ENCODE data around the gene FARP1. TPM values are rescaled to one million over a fixed set of nuclear protein-coding genes. Genes with fewer than 3 reads are reported as not detected.

FARP1 gene
- total RNA-seq, 4 donors from 2014 or later = 28.3 to 69.2 (median 36.4) TPM

DNA sequence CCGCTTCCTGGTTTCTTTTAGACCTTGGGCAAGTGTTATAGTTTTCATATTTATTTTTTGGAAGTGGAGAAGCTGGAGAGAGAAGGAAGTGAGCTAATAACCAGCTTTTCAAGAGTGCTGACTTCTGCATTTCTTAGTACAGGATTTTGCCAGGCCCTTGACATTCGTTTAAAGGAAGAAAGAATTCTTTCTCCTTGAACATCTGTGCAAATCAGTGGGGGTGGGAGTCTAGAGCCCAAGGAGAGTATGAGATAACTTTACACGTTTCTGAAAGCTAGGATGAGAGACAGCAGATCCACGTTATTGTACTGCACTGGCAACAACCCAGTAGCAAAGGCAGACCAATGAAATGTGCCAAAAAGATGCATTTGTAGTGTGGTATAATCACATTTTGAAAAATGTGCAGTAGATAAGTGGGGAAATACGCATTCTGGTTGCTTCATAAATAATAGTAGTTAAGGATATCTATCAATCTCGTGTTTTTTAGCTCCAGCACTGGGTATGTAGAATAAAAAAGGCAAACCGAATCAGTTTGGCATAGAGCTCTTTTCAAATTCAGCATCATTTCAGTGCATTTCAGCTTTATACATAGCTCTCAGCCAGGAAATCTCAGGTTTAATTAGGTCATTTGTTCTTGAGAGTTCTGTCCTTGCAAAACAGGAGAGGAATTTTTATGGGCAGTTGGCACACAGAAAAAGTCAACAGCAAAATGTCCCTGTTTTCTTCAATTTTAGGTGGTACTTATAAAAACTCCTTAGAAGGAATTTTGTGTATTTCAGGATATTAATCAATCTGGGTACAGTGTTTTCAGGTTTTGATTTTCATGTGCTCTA is 29.9 kb downstream of the FARP1 start:
- Histone ChIP-seq H3K4me1 (peaks cover 9 to 48% (median 28%) of the 10 kb centered on the region in 3 donors), H3K27ac (peak overlapping the region; percentile 12 to 76 (median 63)), H3K27me3 (no peaks in the 10 kb centered on the region), H3K9me3 (no peaks in the 10 kb centered on the region), H3K4me3 (no peak overlapping the region), H3K36me3 (no peaks in the 10 kb centered on the region)
- peak; percentile 18 for ATAC-seq
- no peak for TF ChIP-seq CTCF (IDR thresholded peaks at IDR 0.05)
- no peak for TF ChIP-seq EP300 (IDR thresholded peaks at IDR 0.05)
- no peak for TF ChIP-seq POLR2A (IDR thresholded peaks at IDR 0.05)
- no peak for TF ChIP-seq POLR2AphosphoS5 (IDR thresholded peaks at IDR 0.05)
- WGBS, 2 donors (ENCODE audit: low coverage in 1 of 2) = 18 to 28% methylated on average over 7 of the region's 7 CpGs

DNA sequence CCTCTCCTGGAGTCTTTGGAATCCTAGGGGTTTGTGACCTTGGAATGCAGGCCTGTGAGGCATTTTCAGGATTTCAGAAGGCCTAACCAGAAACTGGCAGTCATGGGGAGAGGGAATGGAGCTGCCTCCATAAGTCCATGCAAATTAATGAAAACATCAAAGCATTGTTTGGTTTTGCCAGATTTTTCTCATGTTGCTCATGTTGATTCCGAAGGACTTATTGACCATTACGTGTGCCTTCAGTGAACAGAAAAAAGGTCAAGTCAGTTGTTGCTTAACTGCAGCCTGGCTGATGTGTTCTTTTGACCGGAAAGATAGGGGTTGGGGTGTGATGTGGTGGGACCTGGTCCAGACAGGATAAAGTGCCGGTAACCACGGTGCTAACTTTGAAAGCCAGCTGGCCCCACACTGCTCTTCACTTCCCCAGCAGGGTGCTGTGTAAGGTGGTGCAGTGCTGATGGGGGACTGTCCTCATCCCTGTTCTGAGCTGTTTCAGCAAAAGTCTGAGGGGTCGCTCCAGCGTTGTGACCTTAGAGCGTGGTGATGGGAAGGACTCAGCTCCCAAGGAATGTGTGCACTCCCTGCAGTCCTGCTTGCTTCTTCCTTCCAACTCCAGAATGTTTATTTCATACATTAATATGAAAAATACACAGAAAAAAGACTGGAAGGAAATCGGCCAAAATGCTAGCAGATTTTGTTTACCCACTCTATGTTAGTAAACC is 30.7 kb downstream of the FARP1 start:
- no peaks in the 10 kb centered on the region for H3K27me3 ChIP-seq
- ATAC-seq = peak; percentile 73
- H3K27ac ChIP-seq = peak overlapping the region in 3 of 4 donors; percentile 60 to 76 (median 66)
- TF ChIP-seq CTCF (IDR thresholded peaks at IDR 0.05) = no peak
- peak; percentile 97 for TF ChIP-seq POLR2AphosphoS5 (IDR thresholded peaks at IDR 0.05)
- no peak for TF ChIP-seq POLR2A (IDR thresholded peaks at IDR 0.05)
- no peak for TF ChIP-seq EP300 (IDR thresholded peaks at IDR 0.05)
- H3K9me3 ChIP-seq = no peaks in the 10 kb centered on the region
- H3K36me3 ChIP-seq = no peaks in the 10 kb centered on the region
- peaks cover 9 to 48% (median 28%) of the 10 kb centered on the region in 3 donors for H3K4me1 ChIP-seq
- H3K4me3 ChIP-seq = no peak overlapping the region
- 10 to 11% methylated on average over 2 to 7 of the region's 9 CpGs for WGBS, 2 donors (ENCODE audit: low coverage in 1 of 2)

- ATAC-seq = no peak
- Histone ChIP-seq H3K9me3 (no peaks in the 10 kb centered on the region), H3K4me1 (peaks cover 9 to 48% (median 28%) of the 10 kb centered on the region in 3 donors), H3K4me3 (no peak overlapping the region), H3K27ac (peak overlapping the region in 2 of 4 donors; percentile 60 to 76), H3K36me3 (no peaks in the 10 kb centered on the region), H3K27me3 (no peaks in the 10 kb centered on the region)
- TF ChIP-seq EP300 (IDR thresholded peaks at IDR 0.05) = no peak
- TF ChIP-seq POLR2A (IDR thresholded peaks at IDR 0.05) = no peak
- WGBS, 2 donors (ENCODE audit: low coverage in 1 of 2) = 34 to 40% methylated on average over 6 to 7 of the region's 7 CpGs
Observed at GRCh38 chr13:98174307-98174706, 31.4 kb downstream of the FARP1 start.

DNA sequence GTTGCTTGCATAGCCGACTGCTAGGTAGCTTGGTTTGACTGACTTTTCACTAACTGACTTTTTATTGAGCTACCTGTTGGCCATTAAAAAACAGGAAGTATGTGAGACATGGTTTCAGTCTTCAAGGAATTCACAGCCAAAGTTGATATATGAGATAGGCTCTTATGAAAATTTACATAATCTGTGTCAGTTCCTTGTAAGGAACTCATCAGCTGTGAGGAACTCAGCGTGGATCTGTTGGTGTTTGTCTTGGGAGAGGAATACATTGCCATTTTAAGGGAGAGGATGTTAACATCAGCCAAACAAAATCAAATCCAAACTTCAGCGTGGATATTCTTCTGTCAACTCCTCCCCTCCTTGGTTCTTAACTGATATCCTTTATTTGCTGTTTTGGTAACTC is 32.1 kb downstream of the FARP1 start:
- 36 to 64% methylated on average over 2 to 3 of the region's 3 CpGs for WGBS, 2 donors (ENCODE audit: low coverage in 1 of 2)
- peak overlapping the region in 1 of 4 donors; percentile 76 for H3K27ac ChIP-seq
- no peak for TF ChIP-seq EP300 (IDR thresholded peaks at IDR 0.05)
- no peak for TF ChIP-seq POLR2A (IDR thresholded peaks at IDR 0.05)
- no peak for TF ChIP-seq POLR2AphosphoS5 (IDR thresholded peaks at IDR 0.05)
- no peak for TF ChIP-seq CTCF (IDR thresholded peaks at IDR 0.05)
- no peak for ATAC-seq
- no peaks in the 10 kb centered on the region for H3K9me3 ChIP-seq
- H3K4me1 ChIP-seq = peaks cover 9 to 48% (median 28%) of the 10 kb centered on the region in 3 donors
- H3K27me3 ChIP-seq = no peaks in the 10 kb centered on the region
- H3K36me3 ChIP-seq = no peaks in the 10 kb centered on the region
- H3K4me3 ChIP-seq = no peak overlapping the region

DNA sequence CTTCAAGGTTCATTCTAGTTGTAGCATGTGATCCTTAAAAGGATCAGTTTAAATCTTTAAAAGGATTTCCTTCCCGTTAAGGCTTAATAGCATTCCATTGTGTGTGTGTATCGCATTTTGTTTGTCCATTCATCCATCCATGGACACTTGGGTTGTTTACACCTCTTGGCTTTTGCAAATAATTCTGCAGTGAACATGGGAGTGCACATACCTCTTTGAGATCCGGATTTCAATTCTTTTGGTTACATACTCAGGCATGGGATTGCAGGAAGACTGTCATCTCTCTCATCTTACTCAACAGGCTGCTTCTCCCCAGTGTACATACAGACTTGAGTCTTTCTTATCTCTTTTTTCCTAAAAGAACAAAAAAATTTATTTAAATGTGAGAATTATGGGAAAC is 32.9 kb downstream of the FARP1 start:
- TF ChIP-seq EP300 (IDR thresholded peaks at IDR 0.05) (no peak), POLR2AphosphoS5 (IDR thresholded peaks at IDR 0.05) (peak; percentile 5)
- Histone ChIP-seq H3K27me3 (no peaks in the 10 kb centered on the region), H3K27ac (no peak overlapping the region), H3K4me3 (no peak overlapping the region), H3K9me3 (no peaks in the 10 kb centered on the region), H3K36me3 (no peaks in the 10 kb centered on the region), H3K4me1 (peaks cover 9 to 48% (median 28%) of the 10 kb centered on the region in 3 donors)
- ATAC-seq = no peak
- 63 to 78% methylated on average over 2 to 3 of the region's 3 CpGs for WGBS, 2 donors (ENCODE audit: low coverage in 1 of 2)

Data from gastroesophageal sphincter (tissue), 4 donors.